Measurements from ENCODE around the gene NALF2.

- TF ChIP-seq CTCF (IDR thresholded peaks at IDR 0.05) (no peak), POLR2A (IDR thresholded peaks at IDR 0.05) (no peak)
Observed at GRCh38 chrX:69524781-69525363, 20.7 kb downstream of the NALF2 start.

All from body of pancreas (tissue), 4 donors.